HEK293 (cell line): ENCODE measurements around the gene DOCK4.

Experiments
- HOXA7 ChIP-seq: sonication (generic); formaldehyde crosslinking; IDR thresholded peaks from 2 replicates; pipeline ENCODE4 v1.8.1; 2022; ENCODE audit warnings: missing genetic modification reagents, borderline replicate concordance
- OVOL3 ChIP-seq: fragments of 450-650 bp; formaldehyde crosslinking; IDR thresholded peaks from 2 replicates; pipeline ENCODE4 v1.5.1; 2016; ENCODE audit warnings: missing biosample characterization, missing genetic modification characterization
- PRDM1 ChIP-seq: fragments of 450-650 bp; formaldehyde crosslinking; IDR thresholded peaks from 2 replicates; pipeline ENCODE4; 2016; ENCODE audit warnings: missing biosample characterization, missing genetic modification characterization
- REPIN1 ChIP-seq: fragments of 450-650 bp; formaldehyde crosslinking; IDR thresholded peaks from 2 replicates; pipeline ENCODE4 v1.5.1; 2017; ENCODE audit warnings: missing biosample characterization, missing genetic modification characterization, low read depth
- WT1 ChIP-seq: fragments of 450-650 bp; formaldehyde crosslinking; IDR thresholded peaks from 2 replicates; pipeline ENCODE4 v1.5.1; 2016; ENCODE audit warnings: missing biosample characterization, missing genetic modification characterization
- ZBTB17 ChIP-seq: fragments of 450-650 bp; formaldehyde crosslinking; IDR thresholded peaks from 2 replicates; pipeline ENCODE4 v1.5.1; 2016; ENCODE audit warnings: missing biosample characterization, missing genetic modification characterization
- ZBTB20 ChIP-seq: fragments of 450-650 bp; formaldehyde crosslinking; IDR thresholded peaks from 2 replicates; pipeline ENCODE4 v1.5.1; 2016; ENCODE audit warnings: missing biosample characterization, missing genetic modification characterization
- ZBTB7A ChIP-seq: fragments of 450-650 bp; formaldehyde crosslinking; IDR thresholded peaks from 2 replicates; pipeline ENCODE4 v1.5.1; 2016; ENCODE audit warnings: low read depth, missing biosample characterization, missing genetic modification characterization
- ZFP37 ChIP-seq: fragments of 450-650 bp; formaldehyde crosslinking; IDR thresholded peaks from 2 replicates; pipeline ENCODE4 v1.5.1; 2016; ENCODE audit warnings: missing biosample characterization, missing genetic modification characterization
- ZFP41 ChIP-seq: fragments of 450-650 bp; formaldehyde crosslinking; IDR thresholded peaks from 2 replicates; pipeline ENCODE4 v1.5.1; 2016; ENCODE audit warnings: missing biosample characterization, missing genetic modification characterization, borderline replicate concordance
- ZNF114 ChIP-seq: fragments of 450-650 bp; formaldehyde crosslinking; IDR thresholded peaks from 2 replicates; pipeline ENCODE4 v1.5.0; 2017; ENCODE audit warnings: missing biosample characterization, missing genetic modification characterization
- ZNF19 ChIP-seq: fragments of 450-650 bp; formaldehyde crosslinking; IDR thresholded peaks from 2 replicates; pipeline ENCODE4; 2016; ENCODE audit warnings: missing biosample characterization, missing genetic modification characterization, low read depth
- ZNF214 ChIP-seq: fragments of 450-650 bp; formaldehyde crosslinking; IDR thresholded peaks from 2 replicates; pipeline ENCODE4 v1.5.1; 2017; ENCODE audit warnings: missing biosample characterization, mild to moderate bottlenecking, missing genetic modification characterization, borderline replicate concordance
- ZNF311 ChIP-seq: fragments of 450-650 bp; formaldehyde crosslinking; IDR thresholded peaks from 2 replicates; pipeline ENCODE4 v1.5.1; 2017; ENCODE audit warnings: missing biosample characterization, missing genetic modification characterization, borderline replicate concordance
- ZNF341 ChIP-seq: fragments of 450-650 bp; formaldehyde crosslinking; IDR thresholded peaks from 2 replicates; pipeline ENCODE4; 2016; ENCODE audit warnings: low read depth, missing biosample characterization, missing genetic modification characterization
- ZNF416 ChIP-seq: fragments of 450-650 bp; formaldehyde crosslinking; IDR thresholded peaks from 2 replicates; pipeline ENCODE4 v1.5.1; 2016; ENCODE audit warnings: missing biosample characterization, missing genetic modification characterization
- ZNF521 ChIP-seq: fragments of 450-650 bp; formaldehyde crosslinking; IDR thresholded peaks from 2 replicates; pipeline ENCODE4 v1.5.1; 2017; ENCODE audit warnings: missing biosample characterization, mild to moderate bottlenecking, missing genetic modification characterization
- ZNF530 ChIP-seq: fragments of 450-650 bp; formaldehyde crosslinking; IDR thresholded peaks from 2 replicates; pipeline ENCODE4 v1.5.1; 2016; ENCODE audit warnings: low read depth, missing biosample characterization, missing genetic modification characterization
- ZNF548 ChIP-seq: fragments of 450-650 bp; formaldehyde crosslinking; IDR thresholded peaks from 2 replicates; pipeline ENCODE4 v1.5.1; 2016; ENCODE audit warnings: missing biosample characterization, missing genetic modification characterization
- ZNF585B ChIP-seq: fragments of 450-650 bp; formaldehyde crosslinking; IDR thresholded peaks from 2 replicates; pipeline ENCODE4 v1.5.1; 2016; ENCODE audit warnings: missing biosample characterization, missing genetic modification characterization
- ZNF624 ChIP-seq: fragments of 450-650 bp; formaldehyde crosslinking; IDR thresholded peaks from 2 replicates; pipeline ENCODE4 v1.5.1; 2017; ENCODE audit warnings: missing biosample characterization, missing genetic modification characterization
- ZNF664 ChIP-seq: fragments of 450-650 bp; formaldehyde crosslinking; IDR thresholded peaks from 2 replicates; pipeline ENCODE4 v1.5.1; 2016; ENCODE audit warnings: missing biosample characterization, missing genetic modification characterization
- ZNF776 ChIP-seq: fragments of 450-650 bp; formaldehyde crosslinking; IDR thresholded peaks from 2 replicates; pipeline ENCODE4 v1.5.0; 2017; ENCODE audit warnings: missing biosample characterization, missing genetic modification characterization, borderline replicate concordance
- ZNF837 ChIP-seq: fragments of 450-650 bp; formaldehyde crosslinking; IDR thresholded peaks from 2 replicates; pipeline ENCODE4 v1.5.1; 2016; ENCODE audit warnings: missing biosample characterization, missing genetic modification characterization
- TF ChIP-seq, protein P1 (sequence below): fragments of 450-650 bp; formaldehyde crosslinking; IDR thresholded peaks from 2 replicates; pipeline ENCODE4 v1.5.1; 2017; ENCODE audit warnings: missing biosample characterization, missing genetic modification characterization
- TF ChIP-seq, protein P2 (sequence below): fragments of 450-650 bp; formaldehyde crosslinking; IDR thresholded peaks from 2 replicates; pipeline ENCODE4 v1.5.1; 2016; ENCODE audit warnings: missing biosample characterization, missing genetic modification characterization
- TF ChIP-seq, protein P3 (sequence below): fragments of 450-650 bp; formaldehyde crosslinking; IDR thresholded peaks from 2 replicates; pipeline ENCODE4 v1.5.1; 2016; ENCODE audit warnings: missing biosample characterization, missing genetic modification characterization
- TF ChIP-seq, protein P4 (sequence below): fragments of 450-650 bp; formaldehyde crosslinking; IDR thresholded peaks from 2 replicates; pipeline ENCODE4 v1.5.1; 2016; ENCODE audit warnings: missing biosample characterization, missing genetic modification characterization
- TF ChIP-seq, protein P5 (sequence below): fragments of 450-650 bp; formaldehyde crosslinking; IDR thresholded peaks from 2 replicates; pipeline ENCODE4 v1.5.1; 2016; ENCODE audit warnings: missing biosample characterization, missing genetic modification characterization
- TF ChIP-seq, protein P6 (sequence below): fragments of 450-650 bp; formaldehyde crosslinking; IDR thresholded peaks from 2 replicates; pipeline ENCODE4 v1.5.1; 2017; ENCODE audit warnings: missing biosample characterization, missing genetic modification characterization

Gene DOCK4

DNA sequence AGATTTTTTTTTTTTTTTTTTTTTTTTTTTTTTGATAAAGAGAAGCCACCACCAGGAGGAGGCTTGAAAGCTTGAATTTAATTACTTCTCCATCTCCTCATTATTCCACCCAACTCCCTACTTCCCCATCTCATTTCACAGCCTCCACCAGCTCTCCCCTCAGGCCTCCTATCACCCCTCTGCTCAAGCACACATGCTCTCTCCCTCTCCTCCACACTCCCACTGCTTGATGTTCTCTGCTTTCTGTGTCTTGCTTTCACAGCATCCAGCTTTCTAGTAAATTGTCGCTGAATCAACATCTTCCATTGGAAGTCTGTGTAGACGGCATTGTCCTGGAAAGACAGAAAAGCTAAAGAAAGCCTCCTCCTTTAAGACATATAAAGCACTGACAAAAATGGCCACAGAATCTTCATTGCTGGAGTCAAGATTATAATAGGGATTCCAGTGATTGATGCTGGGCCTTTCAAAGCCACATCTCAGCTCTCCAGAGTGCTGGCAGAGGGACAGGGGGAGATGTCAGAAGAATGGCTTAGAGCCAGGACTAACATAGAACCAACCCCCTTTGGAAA lies 58.3 kb downstream of the DOCK4 start (continued):
- TF ChIP-seq, protein P1, sequence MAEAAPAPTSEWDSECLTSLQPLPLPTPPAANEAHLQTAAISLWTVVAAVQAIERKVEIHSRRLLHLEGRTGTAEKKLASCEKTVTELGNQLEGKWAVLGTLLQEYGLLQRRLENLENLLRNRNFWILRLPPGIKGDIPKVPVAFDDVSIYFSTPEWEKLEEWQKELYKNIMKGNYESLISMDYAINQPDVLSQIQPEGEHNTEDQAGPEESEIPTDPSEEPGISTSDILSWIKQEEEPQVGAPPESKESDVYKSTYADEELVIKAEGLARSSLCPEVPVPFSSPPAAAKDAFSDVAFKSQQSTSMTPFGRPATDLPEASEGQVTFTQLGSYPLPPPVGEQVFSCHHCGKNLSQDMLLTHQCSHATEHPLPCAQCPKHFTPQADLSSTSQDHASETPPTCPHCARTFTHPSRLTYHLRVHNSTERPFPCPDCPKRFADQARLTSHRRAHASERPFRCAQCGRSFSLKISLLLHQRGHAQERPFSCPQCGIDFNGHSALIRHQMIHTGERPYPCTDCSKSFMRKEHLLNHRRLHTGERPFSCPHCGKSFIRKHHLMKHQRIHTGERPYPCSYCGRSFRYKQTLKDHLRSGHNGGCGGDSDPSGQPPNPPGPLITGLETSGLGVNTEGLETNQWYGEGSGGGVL = peak; percentile 46; the same call in 1 of the 2 replicates
- no peak for TF ChIP-seq ZNF548 (tag by site-specific recombination)
- TF ChIP-seq ZNF585B = no peak
- TF ChIP-seq REPIN1 (tag by site-specific recombination) = no peak
- no peak for TF ChIP-seq ZNF114 (tag by site-specific recombination)
- TF ChIP-seq ZNF530 (tag by site-specific recombination) = no peak
- no peak for TF ChIP-seq ZNF837 (tag by site-specific recombination)
- no peak for TF ChIP-seq ZNF521 (tag by site-specific recombination)
- TF ChIP-seq OVOL3 (tag by site-specific recombination) = no peak
- no peak for TF ChIP-seq ZNF311
- TF ChIP-seq ZNF19 (tag by site-specific recombination) = no peak
- no peak for TF ChIP-seq ZBTB20 (tag by site-specific recombination)
- TF ChIP-seq, protein P2, sequence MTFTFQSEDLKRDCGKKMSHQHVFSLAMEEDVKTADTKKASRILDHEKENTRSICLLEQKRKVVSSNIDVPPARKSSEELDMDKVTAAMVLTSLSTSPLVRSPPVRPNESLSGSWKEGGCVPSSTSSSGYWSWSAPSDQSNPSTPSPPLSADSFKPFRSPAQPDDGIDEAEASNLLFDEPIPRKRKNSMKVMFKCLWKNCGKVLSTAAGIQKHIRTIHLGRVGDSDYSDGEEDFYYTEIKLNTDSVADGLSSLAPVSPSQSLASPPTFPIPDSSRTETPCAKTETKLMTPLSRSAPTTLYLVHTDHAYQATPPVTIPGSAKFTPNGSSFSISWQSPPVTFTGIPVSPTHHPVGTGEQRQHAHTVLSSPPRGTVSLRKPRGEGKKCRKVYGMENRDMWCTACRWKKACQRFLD (tag by site-specific recombination) = no peak
- TF ChIP-seq ZBTB7A (tag by site-specific recombination) = no peak
- TF ChIP-seq, protein P3, sequence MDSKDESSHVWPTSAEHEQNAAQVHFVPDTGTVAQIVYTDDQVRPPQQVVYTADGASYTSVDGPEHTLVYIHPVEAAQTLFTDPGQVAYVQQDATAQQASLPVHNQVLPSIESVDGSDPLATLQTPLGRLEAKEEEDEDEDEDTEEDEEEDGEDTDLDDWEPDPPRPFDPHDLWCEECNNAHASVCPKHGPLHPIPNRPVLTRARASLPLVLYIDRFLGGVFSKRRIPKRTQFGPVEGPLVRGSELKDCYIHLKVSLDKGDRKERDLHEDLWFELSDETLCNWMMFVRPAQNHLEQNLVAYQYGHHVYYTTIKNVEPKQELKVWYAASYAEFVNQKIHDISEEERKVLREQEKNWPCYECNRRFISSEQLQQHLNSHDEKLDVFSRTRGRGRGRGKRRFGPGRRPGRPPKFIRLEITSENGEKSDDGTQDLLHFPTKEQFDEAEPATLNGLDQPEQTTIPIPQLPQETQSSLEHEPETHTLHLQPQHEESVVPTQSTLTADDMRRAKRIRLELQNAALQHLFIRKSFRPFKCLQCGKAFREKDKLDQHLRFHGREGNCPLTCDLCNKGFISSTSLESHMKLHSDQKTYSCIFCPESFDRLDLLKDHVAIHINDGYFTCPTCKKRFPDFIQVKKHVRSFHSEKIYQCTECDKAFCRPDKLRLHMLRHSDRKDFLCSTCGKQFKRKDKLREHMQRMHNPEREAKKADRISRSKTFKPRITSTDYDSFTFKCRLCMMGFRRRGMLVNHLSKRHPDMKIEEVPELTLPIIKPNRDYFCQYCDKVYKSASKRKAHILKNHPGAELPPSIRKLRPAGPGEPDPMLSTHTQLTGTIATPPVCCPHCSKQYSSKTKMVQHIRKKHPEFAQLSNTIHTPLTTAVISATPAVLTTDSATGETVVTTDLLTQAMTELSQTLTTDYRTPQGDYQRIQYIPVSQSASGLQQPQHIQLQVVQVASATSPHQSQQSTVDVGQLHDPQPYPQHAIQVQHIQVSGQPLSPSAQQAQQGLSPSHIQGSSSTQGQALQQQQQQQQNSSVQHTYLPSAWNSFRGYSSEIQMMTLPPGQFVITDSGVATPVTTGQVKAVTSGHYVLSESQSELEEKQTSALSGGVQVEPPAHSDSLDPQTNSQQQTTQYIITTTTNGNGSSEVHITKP (tag by site-specific recombination) = peak; percentile 98
- no peak for TF ChIP-seq HOXA7 (CRISPR knock-in tag)
- TF ChIP-seq ZNF341 (tag by site-specific recombination) = peak; percentile 93
- TF ChIP-seq, protein P4, sequence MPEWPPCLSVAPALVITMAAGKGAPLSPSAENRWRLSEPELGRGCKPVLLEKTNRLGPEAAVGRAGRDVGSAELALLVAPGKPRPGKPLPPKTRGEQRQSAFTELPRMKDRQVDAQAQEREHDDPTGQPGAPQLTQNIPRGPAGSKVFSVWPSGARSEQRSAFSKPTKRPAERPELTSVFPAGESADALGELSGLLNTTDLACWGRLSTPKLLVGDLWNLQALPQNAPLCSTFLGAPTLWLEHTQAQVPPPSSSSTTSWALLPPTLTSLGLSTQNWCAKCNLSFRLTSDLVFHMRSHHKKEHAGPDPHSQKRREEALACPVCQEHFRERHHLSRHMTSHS (tag by site-specific recombination) = no peak
- TF ChIP-seq ZNF664 = peak; percentile 61; the same call in 1 of the 2 replicates
- TF ChIP-seq ZNF214 (tag by site-specific recombination) = no peak
- no peak for TF ChIP-seq ZFP41 (tag by site-specific recombination)
- TF ChIP-seq ZNF624 (tag by site-specific recombination) = no peak
- no peak for TF ChIP-seq PRDM1
- TF ChIP-seq, protein P5, sequence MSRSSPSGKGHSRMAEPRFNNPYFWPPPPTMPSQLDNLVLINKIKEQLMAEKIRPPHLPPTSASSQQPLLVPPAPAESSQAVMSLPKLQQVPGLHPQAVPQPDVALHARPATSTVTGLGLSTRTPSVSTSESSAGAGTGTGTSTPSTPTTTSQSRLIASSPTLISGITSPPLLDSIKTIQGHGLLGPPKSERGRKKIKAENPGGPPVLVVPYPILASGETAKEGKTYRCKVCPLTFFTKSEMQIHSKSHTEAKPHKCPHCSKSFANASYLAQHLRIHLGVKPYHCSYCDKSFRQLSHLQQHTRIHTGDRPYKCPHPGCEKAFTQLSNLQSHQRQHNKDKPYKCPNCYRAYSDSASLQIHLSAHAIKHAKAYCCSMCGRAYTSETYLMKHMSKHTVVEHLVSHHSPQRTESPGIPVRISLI (tag by site-specific recombination) = peak; percentile 12; the same call in 1 of the 2 replicates
- TF ChIP-seq ZNF776 (tag by site-specific recombination) = no peak
- no peak for TF ChIP-seq ZNF416 (tag by site-specific recombination)
- TF ChIP-seq ZBTB17 = peak; percentile 95
- TF ChIP-seq, protein P6, sequence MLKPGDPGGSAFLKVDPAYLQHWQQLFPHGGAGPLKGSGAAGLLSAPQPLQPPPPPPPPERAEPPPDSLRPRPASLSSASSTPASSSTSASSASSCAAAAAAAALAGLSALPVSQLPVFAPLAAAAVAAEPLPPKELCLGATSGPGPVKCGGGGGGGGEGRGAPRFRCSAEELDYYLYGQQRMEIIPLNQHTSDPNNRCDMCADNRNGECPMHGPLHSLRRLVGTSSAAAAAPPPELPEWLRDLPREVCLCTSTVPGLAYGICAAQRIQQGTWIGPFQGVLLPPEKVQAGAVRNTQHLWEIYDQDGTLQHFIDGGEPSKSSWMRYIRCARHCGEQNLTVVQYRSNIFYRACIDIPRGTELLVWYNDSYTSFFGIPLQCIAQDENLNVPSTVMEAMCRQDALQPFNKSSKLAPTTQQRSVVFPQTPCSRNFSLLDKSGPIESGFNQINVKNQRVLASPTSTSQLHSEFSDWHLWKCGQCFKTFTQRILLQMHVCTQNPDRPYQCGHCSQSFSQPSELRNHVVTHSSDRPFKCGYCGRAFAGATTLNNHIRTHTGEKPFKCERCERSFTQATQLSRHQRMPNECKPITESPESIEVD = no peak
- TF ChIP-seq ZFP37 (tag by site-specific recombination) = no peak
- no peak; the same call in 1 of the 2 replicates for TF ChIP-seq WT1 (tag by site-specific recombination)
